CD4-positive, alpha-beta T cell (primary cell): ENCODE measurements around the gene MACROD2. TPM values are rescaled to one million over a fixed set of nuclear protein-coding genes. Genes with fewer than 3 reads are reported as not detected.

Source experiments
- ATAC-seq: fragments of 200-7000 bp; cut with Tn5 transposase; one replicate; pipeline ENCODE4 v1.10.0; 2022; ENCODE audit warnings: mild to moderate bottlenecking; ENCODE audit not compliant: poor library complexity
- CTCF ChIA-PET: fragments of 350-600 bp; sonication (Branson Sonifier 250); formaldehyde crosslinking; loops from one replicate; lab custom pipeline; 2021; ENCODE audit warnings: antibody characterized with exemption, inconsistent platforms; lab: Charles Lee
- POLR2A ChIA-PET: fragments of 350-600 bp; sonication (Branson Sonifier 250); formaldehyde crosslinking; loops from one replicate; lab custom pipeline; 2021; ENCODE audit warnings: antibody characterized with exemption, inconsistent platforms; lab: Charles Lee
- DNase-seq, 14 experiments: peaks; one replicate each; pipeline ENCODE4 v3.0.0-alpha.2; 2013 to 2020; ENCODE audit warnings: mixed read lengths in 2 of 14
- H3K27ac ChIP-seq, 2 donors: one replicate each; pipeline versions ENCODE4 v1.5.1 to v1.7.0; 2013; ENCODE audit warnings: low read length in 2 of 2, low read depth in 1 of 2, mild to moderate bottlenecking in 1 of 2
- H3K27me3 ChIP-seq, 2 experiments: 1 replicate in 1 of 2; 2 replicates in 1 of 2; pipeline versions ENCODE4 v1.6.1 to v1.7.0; 2013; ENCODE audit warnings: low read length in 2 of 2, control low read depth in 1 of 2, mild to moderate bottlenecking in 1 of 2, moderate library complexity in 1 of 2; ENCODE audit not compliant: insufficient read depth in 2 of 2, control insufficient read depth in 1 of 2
- H3K36me3 ChIP-seq: one replicate; pipeline ENCODE4 v1.6.1; 2013; ENCODE audit warnings: low read length, control low read depth; ENCODE audit not compliant: insufficient read depth
- H3K4me1 ChIP-seq: one replicate; pipeline ENCODE4 v1.6.1; 2013; ENCODE audit warnings: low read length, control low read depth; ENCODE audit not compliant: insufficient read depth
- H3K4me3 ChIP-seq: one replicate; pipeline ENCODE4 v1.5.1; 2013; ENCODE audit warnings: mild to moderate bottlenecking, low read length, moderate library complexity
- H3K9me3 ChIP-seq, 2 experiments: 1 replicate in 1 of 2; 2 replicates in 1 of 2; pipeline versions ENCODE4 v1.6.1 to v1.7.0; 2013; ENCODE audit warnings: low read length in 2 of 2, mild to moderate bottlenecking in 2 of 2, control low read depth in 1 of 2, moderate library complexity in 1 of 2; ENCODE audit not compliant: control insufficient read depth in 1 of 2, insufficient read depth in 1 of 2
- H3K27ac Mint-ChIP-seq: one replicate; pipeline ENCODE4 v1.8.0; 2020; ENCODE audit warnings: mixed read lengths
- H3K27me3 Mint-ChIP-seq: one replicate; pipeline ENCODE4 v1.8.0; 2021; ENCODE audit warnings: mixed read lengths
- H3K36me3 Mint-ChIP-seq: one replicate; pipeline ENCODE4 v1.8.0; 2021; ENCODE audit warnings: low read depth, mixed read lengths
- H3K4me1 Mint-ChIP-seq: one replicate; pipeline ENCODE4 v1.8.0; 2021; ENCODE audit warnings: low read depth, mixed read lengths
- H3K4me3 Mint-ChIP-seq: one replicate; pipeline ENCODE4 v1.8.0; 2020; ENCODE audit warnings: mild to moderate bottlenecking, mixed read lengths
- H3K9me3 Mint-ChIP-seq: one replicate; pipeline ENCODE4 v1.8.0; 2020; ENCODE audit warnings: mixed read lengths
- CTCF ChIP-seq: fragments of 200-600 bp; IDR thresholded peaks from one replicate; pipeline ENCODE4 v1.8.0; 2022; ENCODE audit warnings: antibody characterized with exemption, mild to moderate bottlenecking
- intact Hi-C, 2 experiments: fragments of 100-400 bp; cut with DNase I in 1 of 2; cut with micrococcal nuclease in 1 of 2; formaldehyde crosslinking; loops; one replicate each; pipeline versions ENCODE4 v1.15.1 to v1.9.0; 2023 to 2025; cut with DNase I, micrococcal nuclease
- total RNA-seq, 174 experiments: library from RNA in 2 of 174; stranded (reverse) in 2 of 174; gene quantifications; one replicate each; pipeline ENCODE4 v1.2.3 and lab custom pipeline; 2021 to 2026

The MACROD2 gene
- total RNA-seq, 2 experiments from 2014 or later: not detected

DNA sequence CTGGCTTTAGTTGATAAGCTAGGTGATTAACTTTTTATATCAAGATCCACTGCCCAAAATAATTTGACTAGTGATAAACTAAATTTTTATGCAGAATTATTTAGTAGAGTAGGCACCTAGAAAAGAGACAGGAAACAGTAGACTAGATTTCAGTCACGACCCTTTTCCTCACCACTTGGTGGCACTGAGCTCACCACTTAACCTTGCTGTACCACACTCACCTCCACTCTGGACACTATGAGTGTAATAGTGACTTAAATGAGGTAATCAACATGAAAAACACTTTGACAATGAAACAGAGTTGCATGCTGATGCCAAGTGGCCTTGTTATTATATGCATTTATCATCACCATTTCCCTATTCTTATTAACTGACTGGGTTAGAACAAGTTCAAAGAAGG is 1847.6 kb downstream of the MACROD2 start:
- Histone ChIP-seq H3K4me3 (no peak overlapping the region), H3K27me3 (no peaks in the 10 kb centered on the region), H3K4me1 (no peaks in the 10 kb centered on the region), H3K27ac (no peak overlapping the region), H3K9me3 (no peaks in the 10 kb centered on the region), H3K36me3 (no peaks in the 10 kb centered on the region)
- no peak for TF ChIP-seq CTCF
- H3K27me3 Mint-ChIP-seq: no peaks in the 10 kb centered on the region
- H3K9me3 Mint-ChIP-seq: peaks cover 4% of the 10 kb centered on the region
- intact Hi-C loops: no loop called here
- DNase-seq (no peak), ATAC-seq (no peak)
- H3K4me1 Mint-ChIP-seq: no peaks in the 10 kb centered on the region
- CTCF ChIA-PET: no interaction called here
- H3K4me3 Mint-ChIP-seq: no peak overlapping the region
- no peak overlapping the region for H3K27ac Mint-ChIP-seq
- POLR2A ChIA-PET: no interaction called here
- H3K36me3 Mint-ChIP-seq: no peaks in the 10 kb centered on the region

- Histone ChIP-seq H3K4me1 (no peaks in the 10 kb centered on the region), H3K4me3 (no peak overlapping the region), H3K9me3 (no peaks in the 10 kb centered on the region), H3K36me3 (no peaks in the 10 kb centered on the region), H3K27ac (no peak overlapping the region), H3K27me3 (no peaks in the 10 kb centered on the region)
- no peak for TF ChIP-seq CTCF
- Mint-ChIP-seq H3K36me3 (no peaks in the 10 kb centered on the region), H3K27ac (no peak overlapping the region), H3K9me3 (peaks cover 4% of the 10 kb centered on the region), H3K4me1 (no peaks in the 10 kb centered on the region), H3K4me3 (no peak overlapping the region), H3K27me3 (no peaks in the 10 kb centered on the region)
- ChIA-PET CTCF (no interaction called here), POLR2A (no interaction called here)
- ATAC-seq: no peak
- intact Hi-C loops: no loop called here
- no peak for DNase-seq
These were observed 1848.5 kb downstream of the MACROD2 start for GRCh38 chr20:15843777-15844176.

DNA sequence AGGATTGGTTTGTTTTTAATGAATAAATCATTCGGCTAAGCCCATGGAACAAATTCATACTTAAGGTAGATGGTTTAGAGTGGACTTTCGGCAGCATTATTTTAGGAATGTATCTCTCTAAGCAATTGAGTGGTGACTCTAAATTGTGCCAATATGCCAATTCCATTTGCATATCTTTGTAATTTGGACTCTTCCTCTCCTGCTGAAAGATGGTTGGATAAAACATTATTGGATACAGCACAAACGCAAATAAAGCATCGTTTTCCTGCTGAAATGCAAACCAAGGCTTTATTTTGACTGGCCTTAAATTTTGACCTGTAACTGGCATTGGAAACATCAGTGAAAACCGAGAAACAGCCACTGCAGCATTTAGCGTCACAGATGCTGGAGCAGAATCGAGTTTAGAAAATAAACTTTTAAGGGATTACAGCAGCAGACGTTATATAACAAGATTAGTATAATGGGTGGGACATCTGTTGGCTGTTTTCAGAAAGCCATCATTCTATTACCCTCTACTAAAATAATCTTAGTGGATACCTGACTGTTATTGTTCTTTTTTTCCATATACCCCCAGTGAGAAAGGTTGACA is 1852.0 kb downstream of the MACROD2 start:
- CTCF ChIA-PET: no interaction called here
- no peaks in the 10 kb centered on the region for H3K4me1 ChIP-seq

More for the DNA sequence above, 1852.0 kb downstream of the MACROD2 start:
- no peaks in the 10 kb centered on the region for H3K36me3 ChIP-seq
- Mint-ChIP-seq H3K36me3 (no peaks in the 10 kb centered on the region), H3K4me1 (no peaks in the 10 kb centered on the region), H3K27ac (no peak overlapping the region), H3K9me3 (peaks cover 8% of the 10 kb centered on the region), H3K27me3 (no peaks in the 10 kb centered on the region), H3K4me3 (no peak overlapping the region)
- peaks cover 3% of the 10 kb centered on the region in 2 experiments for H3K9me3 ChIP-seq
- no peak overlapping the region for H3K27ac ChIP-seq
- no peak overlapping the region for H3K4me3 ChIP-seq
- POLR2A ChIA-PET: no interaction called here
- no peak for TF ChIP-seq CTCF
- DNase-seq: no peak
- intact Hi-C loops: no loop called here
- no peak for ATAC-seq
- H3K27me3 ChIP-seq: no peaks in the 10 kb centered on the region
